GM19239 (cell line): ENCODE results near the gene RBM11.
"Not testable (repeated sequence)": the region's sequence is repeated elsewhere in the genome, so short reads cannot be mapped to it uniquely, and the experiment has no call there.

ENCODE experiments used
- DNase-seq: peaks from one replicate; pipeline ENCODE4 v3.0.0; 2011; ENCODE audit warnings: low spot score; ENCODE audit not compliant: insufficient read length
- FAIRE-seq: peaks from 2 replicates; lab custom pipeline; 2011; peaks lifted over from hg19 to GRCh38; lab: Jason Lieb, UNC

The RBM11 gene

GRCh38 chr21:14215971-14216641, at the start of gene RBM11:
Gene RBM11 (plus strand): TSS chr21:14216157. CDS start chr21:14216187, 30 bp downstream.
- FAIRE-seq (no peak), DNase-seq (peak; percentile 17)

DNA sequence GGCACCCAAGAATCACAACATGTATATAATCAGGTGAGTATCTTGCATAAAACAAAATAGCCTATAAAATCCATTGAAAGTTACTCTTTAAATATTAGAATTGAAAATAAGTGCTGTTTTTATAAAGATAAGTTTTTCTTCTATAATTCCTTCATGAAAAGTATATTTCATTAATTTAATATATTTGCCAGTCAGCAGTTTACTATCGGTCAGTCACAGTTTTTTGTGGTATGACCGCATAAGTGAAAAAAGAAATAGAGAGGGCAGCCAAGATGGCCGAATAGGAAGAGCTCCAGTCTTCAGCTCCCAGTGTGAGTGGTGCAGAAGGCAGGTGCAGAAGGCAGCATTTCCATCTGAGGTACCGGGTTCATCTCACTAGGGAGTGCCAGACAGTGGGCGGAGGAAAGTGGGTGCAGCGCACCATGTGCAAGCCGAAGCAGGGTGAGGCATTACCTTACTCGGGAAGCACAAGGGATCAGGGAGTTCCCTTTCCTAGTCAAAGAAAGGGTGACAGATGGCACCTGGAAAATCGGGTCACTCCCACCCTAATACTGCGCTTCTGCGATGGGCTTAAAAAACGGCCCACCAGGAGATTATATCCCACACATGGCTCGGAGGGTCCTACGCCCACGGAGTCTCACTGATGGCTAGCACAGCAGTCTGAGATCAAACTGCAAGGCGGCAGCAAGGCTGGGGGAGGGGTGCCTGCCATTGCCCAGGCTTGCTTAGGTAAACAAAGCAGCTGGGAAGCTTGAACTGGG, 49.3 kb upstream of the RBM11 start:
- not testable (repeated sequence) for FAIRE-seq, DNase-seq

GRCh38 chr21:14206222-14206621, 9.7 kb upstream of the RBM11 start:
- DNase-seq (no peak), FAIRE-seq (no peak)

DNA sequence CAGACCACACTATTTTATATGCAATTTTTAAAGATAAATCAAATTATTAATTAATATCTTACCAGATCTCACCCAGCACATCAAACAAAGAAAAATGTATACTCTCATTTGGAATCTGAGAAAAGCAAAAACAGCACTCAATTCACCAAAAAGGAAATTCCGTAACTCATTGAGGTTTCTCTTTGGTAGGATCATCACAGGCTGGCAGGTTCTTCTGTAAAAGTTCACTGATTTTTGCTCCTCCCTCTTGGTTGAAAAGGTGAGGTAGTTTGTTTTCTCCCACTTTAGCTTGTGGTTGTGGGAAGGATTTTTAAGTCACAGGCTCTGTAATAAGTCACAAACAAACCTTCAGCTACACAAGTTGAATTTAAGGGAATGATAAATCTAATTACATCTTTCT, 5.2 kb upstream of the RBM11 start, which contains the start of gene LIPI:
Gene LIPI, minus strand, starts transcription at position 218 of the 400 bp plus-strand sequence. Its CDS starts 110 bp downstream, at position 108.
- FAIRE-seq: no peak

DNA sequence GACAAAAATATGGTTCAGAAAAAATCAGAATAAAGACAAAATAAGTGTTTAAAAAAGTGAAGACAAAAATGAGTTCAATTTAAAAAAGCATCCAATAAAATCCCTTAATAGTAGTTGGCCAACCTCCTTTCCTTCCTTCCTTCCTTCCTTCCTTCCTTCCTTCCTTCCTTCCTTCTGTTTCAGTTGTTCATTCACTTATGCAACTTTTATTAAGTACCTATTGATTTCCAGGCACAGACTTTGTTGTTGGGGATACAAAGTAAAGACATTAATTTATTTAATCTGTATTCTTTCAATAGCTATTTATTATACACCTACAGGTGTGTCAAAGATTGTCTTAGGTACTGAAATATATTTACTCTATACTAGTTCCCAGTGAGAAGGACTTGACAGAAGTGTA, 2.8 kb upstream of the RBM11 start:
- no peak for FAIRE-seq
- DNase-seq: no peak

More for the DNA sequence above, 5.2 kb upstream of the RBM11 start, which contains the start of gene LIPI:
- no peak for DNase-seq

DNA sequence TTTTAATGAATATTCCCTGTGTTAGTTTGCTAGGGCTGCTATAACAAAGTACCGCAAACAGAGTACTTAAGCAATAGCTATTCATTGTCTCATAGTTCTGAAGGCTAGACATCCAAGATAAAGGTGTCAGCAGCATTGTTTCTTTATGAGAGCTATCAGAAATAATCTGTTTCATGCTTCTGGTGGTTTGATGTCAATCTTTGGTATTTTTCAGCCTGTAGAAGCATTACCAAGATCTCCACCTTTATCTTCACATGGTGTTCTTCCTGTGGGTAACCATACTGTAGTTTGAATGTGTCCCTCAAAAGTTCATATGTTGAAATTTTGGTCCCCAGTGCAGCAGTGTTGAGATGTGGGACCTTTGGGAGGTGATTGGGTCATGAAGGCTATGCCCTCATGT, 7.4 kb downstream of the RBM11 start:
- FAIRE-seq (no peak), DNase-seq (no peak)

DNA sequence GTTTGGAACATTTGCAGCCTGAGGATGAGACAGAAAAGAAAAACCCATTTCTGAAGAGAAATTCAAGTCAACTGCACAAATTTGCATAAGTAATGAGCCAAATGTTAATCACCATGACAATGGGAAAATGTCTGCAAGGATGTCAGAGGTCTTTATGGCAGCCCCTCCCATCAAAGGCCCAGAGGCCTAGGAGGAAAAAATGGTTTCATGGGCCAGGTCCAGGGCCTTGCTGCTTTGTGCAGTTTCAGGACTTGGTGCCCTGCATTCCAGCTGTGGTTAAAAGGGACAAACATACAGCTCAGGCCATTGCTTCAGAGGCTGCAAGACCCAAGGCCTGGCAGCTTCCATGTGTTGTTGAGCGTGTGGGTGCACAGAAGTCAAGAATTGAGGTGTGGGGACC, 13.4 kb downstream of the RBM11 start:
- DNase-seq: no peak
- FAIRE-seq: no peak

DNA sequence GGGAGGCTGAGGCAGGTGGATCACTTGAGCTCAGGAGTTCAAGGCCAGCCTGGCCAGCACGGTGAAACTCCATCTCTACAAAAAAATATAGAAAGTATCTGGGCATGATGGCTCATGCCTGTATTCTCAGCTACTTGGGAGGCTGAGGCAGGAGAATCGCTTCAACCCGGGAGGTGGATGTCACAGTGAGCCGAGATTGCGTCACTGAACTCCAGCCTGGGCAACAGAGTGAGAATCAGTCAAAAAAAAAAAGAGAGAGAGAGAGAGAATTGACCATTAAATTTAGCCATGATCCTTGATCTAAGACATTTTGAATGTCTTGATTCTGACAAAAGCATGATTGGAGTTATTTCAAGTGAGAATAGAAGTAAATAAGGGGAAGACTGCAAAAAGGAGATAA, 19.1 kb downstream of the RBM11 start:
- DNase-seq (no peak), FAIRE-seq (no peak)

GRCh38 chr21:14236180-14236579, 20.2 kb downstream of the RBM11 start:
- FAIRE-seq: no peak

GRCh38 chr21:14239281-14239680, 23.3 kb downstream of the RBM11 start:
- FAIRE-seq (no peak), DNase-seq (no peak)

More at GRCh38 chr21:14236180-14236579, 20.2 kb downstream of the RBM11 start:
- DNase-seq: no peak

DNA sequence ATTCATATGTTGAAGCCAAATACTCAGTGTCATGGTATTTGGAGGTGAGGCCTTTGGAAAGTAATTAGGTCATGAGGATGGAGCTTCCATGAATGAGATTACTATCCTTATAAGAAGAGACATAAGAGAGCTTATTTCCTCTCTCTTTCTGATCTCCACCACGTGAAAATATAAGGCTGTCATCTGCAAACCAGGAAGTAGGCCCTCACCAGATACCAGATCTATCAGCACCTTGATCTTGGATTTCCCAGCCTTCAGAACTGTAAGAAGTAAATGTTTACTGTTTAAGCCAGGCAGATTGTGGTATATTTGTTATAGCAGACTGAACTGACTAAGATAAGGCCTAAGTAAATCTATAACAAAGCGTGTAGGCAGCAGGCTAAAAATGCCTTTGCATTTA, 25.3 kb downstream of the RBM11 start:
- FAIRE-seq (no peak), DNase-seq (no peak)

- DNase-seq (no peak), FAIRE-seq (no peak)
These were observed 27.5 kb downstream of the RBM11 start for GRCh38 chr21:14243461-14243860.

- no peak for DNase-seq
These were observed 27.9 kb downstream of the RBM11 start for GRCh38 chr21:14243874-14244273.

DNA sequence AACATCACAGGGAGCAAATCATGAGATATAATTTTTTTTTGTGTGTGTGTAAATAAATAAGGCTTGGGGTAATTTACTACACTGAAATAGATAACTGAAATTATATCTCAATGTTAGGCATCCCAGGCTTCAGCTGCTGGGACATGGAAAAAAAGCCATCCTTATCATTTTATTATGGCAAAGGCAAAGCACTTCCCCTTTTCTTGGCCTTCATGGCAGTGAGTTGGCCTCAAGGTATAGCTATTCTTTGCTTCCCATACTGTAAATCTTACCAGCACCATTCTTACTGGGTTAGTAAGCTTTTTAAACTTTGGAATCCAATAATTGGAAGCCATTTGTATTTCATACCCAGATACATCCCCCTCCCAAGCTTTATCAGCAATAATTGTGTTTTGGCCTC, 29.0 kb downstream of the RBM11 start:
- FAIRE-seq (no peak), DNase-seq (no peak)

More at GRCh38 chr21:14243874-14244273, 27.9 kb downstream of the RBM11 start:
- FAIRE-seq: no peak

GRCh38 chr21:14245711-14246110, 29.8 kb downstream of the RBM11 start:
- DNase-seq: no peak
- FAIRE-seq: no peak

GRCh38 chr21:14251336-14251735, 35.4 kb downstream of the RBM11 start:
- no peak for FAIRE-seq
- no peak for DNase-seq

GRCh38 chr21:14259747-14260146, 43.8 kb downstream of the RBM11 start:
- DNase-seq (no peak), FAIRE-seq (peak; percentile 18)

DNA sequence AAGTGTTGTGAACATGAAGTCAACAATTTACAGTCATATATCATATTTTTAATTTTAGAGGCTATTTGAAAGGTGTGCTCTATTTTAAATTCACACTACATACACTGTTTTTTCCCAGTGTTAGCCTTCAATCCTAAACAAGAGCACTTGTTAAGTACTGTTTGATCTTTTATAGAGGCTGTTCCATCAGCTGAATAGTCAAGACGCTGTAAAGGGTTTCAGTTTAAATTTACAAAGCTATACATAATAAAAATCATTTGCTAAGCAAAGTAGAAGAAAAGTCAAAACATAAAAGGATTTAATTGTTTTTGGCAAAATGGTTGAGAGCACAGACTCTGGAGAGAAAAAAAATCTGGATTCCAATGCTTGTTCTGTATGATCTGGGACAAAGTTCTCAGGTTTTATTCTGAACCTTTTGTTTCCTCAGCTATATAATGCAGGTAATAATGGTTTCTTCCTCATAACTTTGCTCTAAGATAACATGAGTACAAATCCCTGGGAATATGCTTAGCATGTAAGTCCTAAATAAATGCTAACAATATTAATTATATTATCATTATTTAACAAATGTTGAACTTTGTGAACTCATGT, 44.3 kb downstream of the RBM11 start:
- DNase-seq: no peak
- FAIRE-seq: no peak

DNA sequence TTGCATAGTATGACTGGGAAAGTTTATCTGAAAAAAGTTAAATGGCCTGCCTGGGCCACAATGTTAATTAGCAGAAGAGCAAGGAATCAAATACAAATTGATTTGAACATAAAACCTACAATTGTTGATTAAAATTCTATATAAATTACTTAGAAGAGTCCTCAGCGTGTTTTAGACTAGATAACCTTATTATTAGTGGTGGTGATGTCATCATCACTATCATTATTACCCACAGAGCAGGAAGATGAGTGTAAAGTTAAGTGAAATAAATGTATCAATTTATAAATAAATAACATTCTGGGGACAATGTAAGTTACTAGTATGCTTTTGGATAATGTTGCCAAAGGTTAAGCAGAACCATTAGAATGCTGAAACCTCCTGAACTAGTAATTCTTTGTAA, 46.1 kb downstream of the RBM11 start:
- DNase-seq (no peak), FAIRE-seq (no peak)

GRCh38 chr21:14263879-14264278, 47.9 kb downstream of the RBM11 start:
- DNase-seq (no peak), FAIRE-seq (no peak)

GRCh38 chr21:14265023-14265422, 49.1 kb downstream of the RBM11 start:
- no peak for FAIRE-seq
- DNase-seq: no peak
